Measurements from ENCODE around the gene CPED1. TPM values are rescaled to one million over a fixed set of nuclear protein-coding genes. Genes with fewer than 3 reads are reported as not detected.

CPED1 gene
- total and polyA plus RNA-seq, 2 experiments from 2014 or later = 0.17 to 0.47 TPM

GRCh38 chr7:121331048-121331447, 342.5 kb downstream of the CPED1 start:
- H3K9me2 ChIP-seq (ENCODE audit: insufficient read depth) = no peaks in the 10 kb centered on the region
- H2AFZ ChIP-seq = no peak overlapping the region
- no peaks in the 10 kb centered on the region for H3K36me3 ChIP-seq (ENCODE audit: insufficient read depth)
- no peaks in the 10 kb centered on the region for H3F3A ChIP-seq (replicated peaks; ENCODE audit: low read depth)
- H3K27me3 ChIP-seq (ENCODE audit: insufficient read depth) = peaks cover 52% of the 10 kb centered on the region
- H3K79me2 ChIP-seq (replicated peaks; ENCODE audit: insufficient read depth) = no peaks in the 10 kb centered on the region
- H3K27ac ChIP-seq (ENCODE audit: low read depth) = no peak overlapping the region
- Mint-ChIP-seq H3K27ac (no peak overlapping the region), H3K4me3 (peak overlapping the region; percentile 38; the same call in 1 of the 3 replicates), H3K27me3 (ENCODE audit: insufficient read depth, low read depth, poor library complexity) (peaks cover 29% of the 10 kb centered on the region), H3K4me1 (peaks cover 9% of the 10 kb centered on the region), H3K36me3 (ENCODE audit: low read depth) (no peaks in the 10 kb centered on the region), H3K9me3 (no peaks in the 10 kb centered on the region; the same call in 2 of the 3 replicates)
- H3K4me3 ChIP-seq = peak overlapping the region; percentile 84
- peaks cover 14% of the 10 kb centered on the region; the same call in 1 of the 2 replicates for H3K4me1 ChIP-seq (ENCODE audit: insufficient read depth)
- ATAC-seq = no peak
- H4K20me1 ChIP-seq (replicated peaks; ENCODE audit: insufficient read depth) = no peaks in the 10 kb centered on the region
- no peak for DNase-seq (ENCODE audit: low spot score)
- peak overlapping the region; percentile 97 for H3K4me2 ChIP-seq
- TF ChIP-seq NANOG (IDR thresholded peaks at IDR 0.05; ENCODE audit: borderline replicate concordance) (no peak), ETS1 (IDR thresholded peaks at IDR 0.05) (no peak), EZH2 (IDR thresholded peaks at IDR 0.05; ENCODE audit: low read depth, unreplicated experiment) (no peak), JUNB (IDR thresholded peaks at IDR 0.05; ENCODE audit: unreplicated experiment) (no peak), CTCF (conservative IDR thresholded peaks at IDR 0.05; ENCODE audit: low read depth in 2 of 2) (no peak), POLR2AphosphoS5 (IDR thresholded peaks at IDR 0.05; ENCODE audit: low read depth) (no peak), ZNF114 (CRISPR knock-in tag; IDR thresholded peaks at IDR 0.05) (no peak), ZNF331 (CRISPR knock-in tag; IDR thresholded peaks at IDR 0.05; ENCODE audit: low read depth) (no peak), CREB1 (CRISPR knock-in tag; IDR thresholded peaks at IDR 0.05; ENCODE audit: low read depth) (no peak), EZH2phosphoT487 (IDR thresholded peaks at IDR 0.05; ENCODE audit: unreplicated experiment) (no peak), STAT1 (IDR thresholded peaks at IDR 0.05; ENCODE audit: unreplicated experiment) (no peak)
- TF ChIP-seq, protein P1, sequence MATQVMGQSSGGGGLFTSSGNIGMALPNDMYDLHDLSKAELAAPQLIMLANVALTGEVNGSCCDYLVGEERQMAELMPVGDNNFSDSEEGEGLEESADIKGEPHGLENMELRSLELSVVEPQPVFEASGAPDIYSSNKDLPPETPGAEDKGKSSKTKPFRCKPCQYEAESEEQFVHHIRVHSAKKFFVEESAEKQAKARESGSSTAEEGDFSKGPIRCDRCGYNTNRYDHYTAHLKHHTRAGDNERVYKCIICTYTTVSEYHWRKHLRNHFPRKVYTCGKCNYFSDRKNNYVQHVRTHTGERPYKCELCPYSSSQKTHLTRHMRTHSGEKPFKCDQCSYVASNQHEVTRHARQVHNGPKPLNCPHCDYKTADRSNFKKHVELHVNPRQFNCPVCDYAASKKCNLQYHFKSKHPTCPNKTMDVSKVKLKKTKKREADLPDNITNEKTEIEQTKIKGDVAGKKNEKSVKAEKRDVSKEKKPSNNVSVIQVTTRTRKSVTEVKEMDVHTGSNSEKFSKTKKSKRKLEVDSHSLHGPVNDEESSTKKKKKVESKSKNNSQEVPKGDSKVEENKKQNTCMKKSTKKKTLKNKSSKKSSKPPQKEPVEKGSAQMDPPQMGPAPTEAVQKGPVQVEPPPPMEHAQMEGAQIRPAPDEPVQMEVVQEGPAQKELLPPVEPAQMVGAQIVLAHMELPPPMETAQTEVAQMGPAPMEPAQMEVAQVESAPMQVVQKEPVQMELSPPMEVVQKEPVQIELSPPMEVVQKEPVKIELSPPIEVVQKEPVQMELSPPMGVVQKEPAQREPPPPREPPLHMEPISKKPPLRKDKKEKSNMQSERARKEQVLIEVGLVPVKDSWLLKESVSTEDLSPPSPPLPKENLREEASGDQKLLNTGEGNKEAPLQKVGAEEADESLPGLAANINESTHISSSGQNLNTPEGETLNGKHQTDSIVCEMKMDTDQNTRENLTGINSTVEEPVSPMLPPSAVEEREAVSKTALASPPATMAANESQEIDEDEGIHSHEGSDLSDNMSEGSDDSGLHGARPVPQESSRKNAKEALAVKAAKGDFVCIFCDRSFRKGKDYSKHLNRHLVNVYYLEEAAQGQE (IDR thresholded peaks at IDR 0.05; ENCODE audit: unreplicated experiment) = no peak
- TF ChIP-seq, protein P2, sequence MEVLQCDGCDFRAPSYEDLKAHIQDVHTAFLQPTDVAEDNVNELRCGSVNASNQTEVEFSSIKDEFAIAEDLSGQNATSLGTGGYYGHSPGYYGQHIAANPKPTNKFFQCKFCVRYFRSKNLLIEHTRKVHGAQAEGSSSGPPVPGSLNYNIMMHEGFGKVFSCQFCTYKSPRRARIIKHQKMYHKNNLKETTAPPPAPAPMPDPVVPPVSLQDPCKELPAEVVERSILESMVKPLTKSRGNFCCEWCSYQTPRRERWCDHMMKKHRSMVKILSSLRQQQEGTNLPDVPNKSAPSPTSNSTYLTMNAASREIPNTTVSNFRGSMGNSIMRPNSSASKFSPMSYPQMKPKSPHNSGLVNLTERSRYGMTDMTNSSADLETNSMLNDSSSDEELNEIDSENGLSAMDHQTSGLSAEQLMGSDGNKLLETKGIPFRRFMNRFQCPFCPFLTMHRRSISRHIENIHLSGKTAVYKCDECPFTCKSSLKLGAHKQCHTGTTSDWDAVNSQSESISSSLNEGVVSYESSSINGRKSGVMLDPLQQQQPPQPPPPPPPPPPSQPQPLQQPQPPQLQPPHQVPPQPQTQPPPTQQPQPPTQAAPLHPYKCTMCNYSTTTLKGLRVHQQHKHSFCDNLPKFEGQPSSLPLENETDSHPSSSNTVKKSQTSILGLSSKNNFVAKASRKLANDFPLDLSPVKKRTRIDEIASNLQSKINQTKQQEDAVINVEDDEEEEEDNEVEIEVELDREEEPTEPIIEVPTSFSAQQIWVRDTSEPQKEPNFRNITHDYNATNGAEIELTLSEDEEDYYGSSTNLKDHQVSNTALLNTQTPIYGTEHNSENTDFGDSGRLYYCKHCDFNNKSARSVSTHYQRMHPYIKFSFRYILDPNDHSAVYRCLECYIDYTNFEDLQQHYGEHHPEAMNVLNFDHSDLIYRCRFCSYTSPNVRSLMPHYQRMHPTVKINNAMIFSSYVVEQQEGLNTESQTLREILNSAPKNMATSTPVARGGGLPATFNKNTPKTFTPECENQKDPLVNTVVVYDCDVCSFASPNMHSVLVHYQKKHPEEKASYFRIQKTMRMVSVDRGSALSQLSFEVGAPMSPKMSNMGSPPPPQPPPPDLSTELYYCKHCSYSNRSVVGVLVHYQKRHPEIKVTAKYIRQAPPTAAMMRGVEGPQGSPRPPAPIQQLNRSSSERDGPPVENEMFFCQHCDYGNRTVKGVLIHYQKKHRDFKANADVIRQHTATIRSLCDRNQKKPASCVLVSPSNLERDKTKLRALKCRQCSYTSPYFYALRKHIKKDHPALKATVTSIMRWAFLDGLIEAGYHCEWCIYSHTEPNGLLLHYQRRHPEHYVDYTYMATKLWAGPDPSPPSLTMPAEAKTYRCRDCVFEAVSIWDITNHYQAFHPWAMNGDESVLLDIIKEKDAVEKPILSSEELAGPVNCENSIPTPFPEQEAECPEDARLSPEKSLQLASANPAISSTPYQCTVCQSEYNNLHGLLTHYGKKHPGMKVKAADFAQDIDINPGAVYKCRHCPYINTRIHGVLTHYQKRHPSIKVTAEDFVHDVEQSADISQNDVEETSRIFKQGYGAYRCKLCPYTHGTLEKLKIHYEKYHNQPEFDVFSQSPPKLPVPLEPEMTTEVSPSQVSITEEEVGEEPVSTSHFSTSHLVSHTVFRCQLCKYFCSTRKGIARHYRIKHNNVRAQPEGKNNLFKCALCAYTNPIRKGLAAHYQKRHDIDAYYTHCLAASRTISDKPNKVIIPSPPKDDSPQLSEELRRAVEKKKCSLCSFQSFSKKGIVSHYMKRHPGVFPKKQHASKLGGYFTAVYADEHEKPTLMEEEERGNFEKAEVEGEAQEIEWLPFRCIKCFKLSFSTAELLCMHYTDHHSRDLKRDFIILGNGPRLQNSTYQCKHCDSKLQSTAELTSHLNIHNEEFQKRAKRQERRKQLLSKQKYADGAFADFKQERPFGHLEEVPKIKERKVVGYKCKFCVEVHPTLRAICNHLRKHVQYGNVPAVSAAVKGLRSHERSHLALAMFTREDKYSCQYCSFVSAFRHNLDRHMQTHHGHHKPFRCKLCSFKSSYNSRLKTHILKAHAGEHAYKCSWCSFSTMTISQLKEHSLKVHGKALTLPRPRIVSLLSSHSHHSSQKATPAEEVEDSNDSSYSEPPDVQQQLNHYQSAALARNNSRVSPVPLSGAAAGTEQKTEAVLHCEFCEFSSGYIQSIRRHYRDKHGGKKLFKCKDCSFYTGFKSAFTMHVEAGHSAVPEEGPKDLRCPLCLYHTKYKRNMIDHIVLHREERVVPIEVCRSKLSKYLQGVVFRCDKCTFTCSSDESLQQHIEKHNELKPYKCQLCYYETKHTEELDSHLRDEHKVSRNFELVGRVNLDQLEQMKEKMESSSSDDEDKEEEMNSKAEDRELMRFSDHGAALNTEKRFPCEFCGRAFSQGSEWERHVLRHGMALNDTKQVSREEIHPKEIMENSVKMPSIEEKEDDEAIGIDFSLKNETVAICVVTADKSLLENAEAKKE (CRISPR knock-in tag; IDR thresholded peaks at IDR 0.05) = no peak

Data from GM23338 (cell line).